ENCODE results near the gene UBA52.

DNA sequence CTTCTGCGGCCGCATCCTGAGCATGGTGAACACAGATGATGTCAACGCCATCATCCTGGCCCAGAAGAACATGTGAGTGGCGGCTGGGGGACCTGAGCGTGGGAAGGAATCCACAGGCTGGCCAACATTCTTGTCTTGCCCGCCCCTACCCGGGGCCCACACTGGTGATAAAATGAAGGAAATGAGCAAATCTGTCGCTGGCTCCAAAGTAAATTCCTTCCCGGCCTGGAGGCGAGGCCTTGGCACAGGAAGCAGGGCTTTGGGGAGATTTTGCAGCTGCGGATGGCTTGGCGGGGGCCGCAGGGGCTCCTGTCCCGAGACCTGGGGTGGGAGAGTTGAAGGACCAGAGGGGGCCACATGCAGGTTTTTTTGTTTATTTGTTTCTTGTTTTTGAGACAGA lies 9.6 kb upstream of the UBA52 start:
- no peak for TF ChIP-seq GATA2 (IDR thresholded peaks at IDR 0.05; ENCODE audit: low read depth, low read length)
- no peak for TF ChIP-seq GATA3 (IDR thresholded peaks at IDR 0.05; ENCODE audit: low read depth, low read length)

Measured in SH-SY5Y (cell line).